Measurements from ENCODE around the gene LAD1.

Gene LAD1

DNA sequence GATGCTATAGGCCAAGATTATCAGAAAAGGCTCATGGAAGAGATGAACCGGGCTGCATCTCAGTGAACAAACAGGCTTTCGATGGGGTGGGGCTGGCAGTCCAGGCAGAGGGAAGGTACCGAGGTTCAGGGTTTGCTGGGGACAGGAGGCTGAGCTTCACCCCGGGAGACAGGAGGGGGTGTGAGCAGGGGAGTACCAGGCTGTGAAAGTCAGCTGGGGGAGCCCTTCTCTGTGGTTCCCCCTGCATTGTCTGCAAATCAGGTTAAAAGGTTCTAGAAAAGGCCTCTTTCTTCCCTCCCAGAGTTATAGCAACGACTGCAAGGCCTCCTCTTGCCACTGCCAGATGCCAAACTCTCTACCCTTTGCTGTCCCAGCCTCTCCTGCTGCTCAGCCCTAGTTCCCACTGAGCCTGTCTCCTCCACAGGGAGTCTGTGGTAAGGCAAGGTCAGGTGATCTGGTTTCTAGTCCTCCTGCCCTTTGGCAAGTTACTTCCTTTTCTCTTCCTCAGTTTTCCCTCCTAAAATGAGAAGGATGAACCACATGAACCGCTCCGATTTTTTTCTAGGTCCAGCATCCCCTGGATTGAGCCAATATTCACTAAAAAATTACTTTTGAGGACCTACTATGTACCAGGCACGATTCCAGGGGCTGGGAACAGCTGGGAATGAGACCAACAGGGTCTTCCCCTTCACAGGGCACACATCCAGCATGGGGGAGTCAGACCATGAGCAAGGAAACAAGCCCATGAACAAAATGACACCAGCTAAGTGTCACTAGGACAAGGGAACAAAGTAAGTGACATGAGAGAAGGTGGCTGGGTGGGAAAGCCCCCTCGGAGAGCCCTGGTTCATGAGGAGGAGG is 7.2 kb downstream of the LAD1 start:
- Histone ChIP-seq H3K4me1 (ENCODE audit: control insufficient read depth, insufficient read depth, low read length, poor library complexity, severe bottlenecking) (no peaks in the 10 kb centered on the region), H3K4me3 (ENCODE audit: extremely low read depth, insufficient read depth, low read length, poor library complexity, severe bottlenecking) (no peak overlapping the region), H3K36me3 (ENCODE audit: control insufficient read depth, insufficient read depth, low read length) (no peaks in the 10 kb centered on the region), H3K9me3 (ENCODE audit: control insufficient read depth, low read length) (no peaks in the 10 kb centered on the region), H3K27ac (ENCODE audit: low read depth, low read length, severe bottlenecking) (no peak overlapping the region)
- WGBS, 2 experiments (ENCODE audit: insufficient coverage in 2 of 2) = 80 to 89% methylated on average over 8 to 9 of the region's 9 CpGs

- H3K4me3 ChIP-seq (ENCODE audit: extremely low read depth, insufficient read depth, low read length, poor library complexity, severe bottlenecking) = no peak overlapping the region
- H3K27ac ChIP-seq (ENCODE audit: low read depth, low read length, severe bottlenecking) = no peak overlapping the region
- H3K4me1 ChIP-seq (ENCODE audit: control insufficient read depth, insufficient read depth, low read length, poor library complexity, severe bottlenecking) = no peaks in the 10 kb centered on the region
- no peaks in the 10 kb centered on the region for H3K36me3 ChIP-seq (ENCODE audit: control insufficient read depth, insufficient read depth, low read length)
- 100% methylated on average over 1 of the region's 1 CpG for WGBS, 2 experiments (ENCODE audit: insufficient coverage in 2 of 2)
- no peaks in the 10 kb centered on the region for H3K9me3 ChIP-seq (ENCODE audit: control insufficient read depth, low read length)
Observed at GRCh38 chr1:201391225-201391624, 7.9 kb downstream of the LAD1 start.

DNA sequence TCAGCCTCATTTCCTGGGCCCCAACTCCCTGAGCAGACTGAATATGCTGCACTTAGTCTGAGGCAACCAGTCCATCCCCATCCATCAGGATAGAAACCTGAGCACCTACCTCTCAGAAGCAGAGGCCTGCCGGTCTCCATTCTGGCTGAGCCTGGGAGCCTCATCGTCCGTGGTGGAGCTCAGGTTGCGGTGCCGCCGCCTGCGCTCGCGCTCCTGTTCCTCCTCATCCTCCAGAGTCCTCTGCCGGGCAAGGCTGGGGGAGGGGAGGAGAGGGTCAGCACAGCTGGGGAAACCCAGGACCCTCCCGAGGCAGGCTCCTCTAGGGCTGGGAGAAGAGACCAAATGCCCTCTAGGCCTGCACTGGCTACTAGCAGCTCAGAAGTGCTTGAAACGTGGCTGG is 10.1 kb downstream of the LAD1 start:
- peaks cover 10% of the 10 kb centered on the region for H3K4me1 ChIP-seq (ENCODE audit: control insufficient read depth, insufficient read depth, low read length, poor library complexity, severe bottlenecking)
- no peaks in the 10 kb centered on the region for H3K36me3 ChIP-seq (ENCODE audit: control insufficient read depth, insufficient read depth, low read length)
- H3K27ac ChIP-seq (ENCODE audit: low read depth, low read length, severe bottlenecking) = no peak overlapping the region
- H3K4me3 ChIP-seq (ENCODE audit: extremely low read depth, insufficient read depth, low read length, poor library complexity, severe bottlenecking) = no peak overlapping the region
- no peaks in the 10 kb centered on the region for H3K9me3 ChIP-seq (ENCODE audit: control insufficient read depth, low read length)
- WGBS, 2 experiments (ENCODE audit: insufficient coverage in 2 of 2) = 87 to 90% methylated on average over 3 to 12 of the region's 12 CpGs

GRCh38 chr1:201386208-201386607 is 12.9 kb downstream of the LAD1 start:
- H3K4me3 ChIP-seq (ENCODE audit: extremely low read depth, insufficient read depth, low read length, poor library complexity, severe bottlenecking) = no peak overlapping the region
- no peaks in the 10 kb centered on the region for H3K36me3 ChIP-seq (ENCODE audit: control insufficient read depth, insufficient read depth, low read length)
- no peak overlapping the region for H3K27ac ChIP-seq (ENCODE audit: low read depth, low read length, severe bottlenecking)
- 85 to 93% methylated on average over 8 of the region's 8 CpGs for WGBS, 2 experiments (ENCODE audit: insufficient coverage in 2 of 2)
- no peaks in the 10 kb centered on the region for H3K9me3 ChIP-seq (ENCODE audit: control insufficient read depth, low read length)
- peaks cover 15% of the 10 kb centered on the region for H3K4me1 ChIP-seq (ENCODE audit: control insufficient read depth, insufficient read depth, low read length, poor library complexity, severe bottlenecking)

DNA sequence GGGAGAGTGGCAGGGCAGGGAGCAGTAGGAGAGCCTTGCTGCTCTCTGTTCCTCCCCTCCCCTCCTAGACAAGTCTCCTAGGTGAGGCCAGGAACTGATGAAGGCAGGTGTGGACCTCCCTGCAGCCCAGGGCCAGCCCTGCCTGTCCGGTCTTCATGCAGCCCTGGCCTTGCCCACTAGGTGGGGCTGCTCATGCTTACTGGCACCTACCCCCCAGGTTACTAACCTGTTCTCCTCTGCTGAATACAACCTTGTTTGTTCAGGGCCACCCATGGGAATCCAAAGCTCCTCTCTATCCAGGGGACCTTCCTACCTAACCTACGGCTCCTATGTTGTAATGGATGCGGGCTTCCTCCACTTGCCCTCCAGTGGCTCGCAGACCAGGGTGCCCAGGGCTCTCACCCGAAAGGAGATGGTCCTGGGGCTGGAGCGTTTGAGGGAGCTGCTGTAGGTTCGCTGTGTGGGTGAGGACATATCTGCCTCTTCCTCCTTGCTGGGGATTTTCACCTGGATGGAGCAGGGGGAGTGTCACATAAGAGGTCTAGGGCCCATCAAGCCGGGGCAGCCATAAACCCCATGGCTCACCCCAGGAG is 13.7 kb downstream of the LAD1 start:
- H3K36me3 ChIP-seq (ENCODE audit: control insufficient read depth, insufficient read depth, low read length) = no peaks in the 10 kb centered on the region
- WGBS, 2 experiments (ENCODE audit: insufficient coverage in 2 of 2) = 40 to 80% methylated on average over 3 to 4 of the region's 8 CpGs
- H3K4me1 ChIP-seq (ENCODE audit: control insufficient read depth, insufficient read depth, low read length, poor library complexity, severe bottlenecking) = peaks cover 15% of the 10 kb centered on the region
- no peak overlapping the region for H3K4me3 ChIP-seq (ENCODE audit: extremely low read depth, insufficient read depth, low read length, poor library complexity, severe bottlenecking)
- H3K9me3 ChIP-seq (ENCODE audit: control insufficient read depth, low read length) = no peaks in the 10 kb centered on the region
- H3K27ac ChIP-seq (ENCODE audit: low read depth, low read length, severe bottlenecking) = no peak overlapping the region

- Histone ChIP-seq H3K27ac (ENCODE audit: low read depth, low read length, severe bottlenecking) (no peak overlapping the region), H3K36me3 (ENCODE audit: control insufficient read depth, insufficient read depth, low read length) (no peaks in the 10 kb centered on the region), H3K4me3 (ENCODE audit: extremely low read depth, insufficient read depth, low read length, poor library complexity, severe bottlenecking) (no peak overlapping the region), H3K9me3 (ENCODE audit: control insufficient read depth, low read length) (no peaks in the 10 kb centered on the region), H3K4me1 (ENCODE audit: control insufficient read depth, insufficient read depth, low read length, poor library complexity, severe bottlenecking) (peaks cover 15% of the 10 kb centered on the region)
- WGBS, 2 experiments (ENCODE audit: insufficient coverage in 2 of 2) = 72 to 90% methylated on average over 2 of the region's 4 CpGs
Observed at GRCh38 chr1:201384406-201384782, 14.7 kb downstream of the LAD1 start.

DNA sequence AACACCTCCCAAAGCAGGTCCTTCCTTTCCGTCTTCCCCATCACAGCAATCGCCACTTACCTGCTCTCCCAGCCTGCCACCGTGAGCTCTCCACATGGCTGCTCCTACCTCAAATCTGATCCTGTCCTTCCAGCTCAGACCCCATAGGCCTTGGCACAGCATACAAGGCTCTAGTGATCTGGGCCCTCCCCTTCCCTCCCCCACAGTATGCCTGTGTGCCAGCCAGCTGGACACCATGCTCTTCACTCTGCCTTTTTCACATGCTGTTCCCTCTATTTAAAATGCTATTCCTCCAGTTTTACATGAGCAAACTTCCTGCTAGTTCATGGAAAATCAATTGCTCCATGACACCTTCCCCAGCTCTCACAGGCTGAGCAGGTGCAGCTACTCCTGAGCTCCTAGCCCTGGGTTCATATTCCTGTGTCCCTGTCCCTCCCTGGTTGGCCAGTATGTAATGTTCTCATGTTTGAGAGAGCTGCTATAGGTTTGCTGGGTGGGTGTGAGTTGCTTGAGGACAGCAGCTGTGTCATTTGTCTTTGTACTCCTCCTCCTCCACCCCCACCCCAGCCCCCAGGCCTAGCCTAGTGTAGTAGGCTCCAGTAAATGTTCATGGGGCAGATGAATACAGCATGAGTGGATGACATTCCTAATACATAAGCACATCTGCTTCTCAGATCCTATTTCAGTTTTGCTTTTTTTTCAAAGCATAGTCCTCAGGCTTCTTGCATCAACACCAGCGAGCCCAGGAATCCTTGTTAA is 15.3 kb downstream of the LAD1 start:
- Histone ChIP-seq H3K27ac (ENCODE audit: low read depth, low read length, severe bottlenecking) (no peak overlapping the region), H3K4me3 (ENCODE audit: extremely low read depth, insufficient read depth, low read length, poor library complexity, severe bottlenecking) (no peak overlapping the region), H3K9me3 (ENCODE audit: control insufficient read depth, low read length) (no peaks in the 10 kb centered on the region), H3K36me3 (ENCODE audit: control insufficient read depth, insufficient read depth, low read length) (no peaks in the 10 kb centered on the region), H3K4me1 (ENCODE audit: control insufficient read depth, insufficient read depth, low read length, poor library complexity, severe bottlenecking) (peaks cover 15% of the 10 kb centered on the region)
- 93 to 94% methylated on average over 3 to 4 of the region's 4 CpGs for WGBS, 2 experiments (ENCODE audit: insufficient coverage in 2 of 2)

DNA sequence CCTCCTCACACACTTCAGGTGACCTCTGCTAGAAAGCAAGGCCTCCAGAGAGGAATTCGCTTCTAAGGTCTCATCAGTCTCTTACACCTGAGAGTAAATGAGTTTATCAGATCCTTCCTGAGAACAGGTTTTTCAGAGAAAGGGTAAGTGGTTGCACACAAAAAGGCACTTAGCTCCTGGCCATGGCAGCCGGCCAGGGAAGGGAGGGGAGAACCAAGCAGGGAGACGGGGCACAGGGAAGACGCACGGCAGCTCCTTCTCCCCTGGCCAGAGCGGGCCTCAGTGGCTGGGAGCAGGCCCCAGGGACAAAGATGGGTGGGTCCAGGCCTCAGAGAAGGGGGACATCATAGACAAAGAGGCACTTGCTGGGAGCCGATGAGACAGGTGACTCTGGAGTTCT is 18.0 kb downstream of the LAD1 start:
- Histone ChIP-seq H3K9me3 (ENCODE audit: control insufficient read depth, low read length) (no peaks in the 10 kb centered on the region), H3K36me3 (ENCODE audit: control insufficient read depth, insufficient read depth, low read length) (no peaks in the 10 kb centered on the region), H3K4me3 (ENCODE audit: extremely low read depth, insufficient read depth, low read length, poor library complexity, severe bottlenecking) (no peak overlapping the region), H3K27ac (ENCODE audit: low read depth, low read length, severe bottlenecking) (no peak overlapping the region), H3K4me1 (ENCODE audit: control insufficient read depth, insufficient read depth, low read length, poor library complexity, severe bottlenecking) (peaks cover 24% of the 10 kb centered on the region)
- 92 to 94% methylated on average over 5 to 6 of the region's 7 CpGs for WGBS, 2 experiments (ENCODE audit: insufficient coverage in 2 of 2)

DNA sequence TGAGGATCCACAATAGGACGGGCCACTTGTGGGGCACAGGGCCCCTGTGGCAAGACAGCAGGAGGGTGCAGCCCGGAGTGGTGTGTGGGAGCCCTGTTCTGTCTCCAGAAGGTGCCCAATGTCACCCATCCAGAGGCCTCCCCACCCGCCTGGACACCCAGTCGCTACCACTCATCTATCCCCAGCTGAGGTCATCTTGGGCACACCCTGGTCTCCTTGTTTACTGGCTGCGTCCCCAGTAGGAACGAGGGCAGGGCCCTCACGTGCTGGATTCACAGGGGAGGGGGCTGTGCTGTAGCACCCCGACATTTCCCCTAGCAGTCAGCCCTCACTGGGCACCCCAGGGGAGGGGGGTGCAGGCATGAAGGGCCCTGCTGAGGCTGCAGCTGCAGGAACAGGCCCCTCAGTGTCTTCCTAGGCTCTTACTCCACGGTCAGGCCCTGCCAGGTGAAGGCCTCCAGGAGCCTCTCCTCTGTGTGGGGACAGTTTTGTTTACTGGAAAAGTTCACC is 19.3 kb downstream of the LAD1 start:
- Histone ChIP-seq H3K36me3 (ENCODE audit: control insufficient read depth, insufficient read depth, low read length) (no peaks in the 10 kb centered on the region), H3K4me1 (ENCODE audit: control insufficient read depth, insufficient read depth, low read length, poor library complexity, severe bottlenecking) (peaks cover 28% of the 10 kb centered on the region), H3K9me3 (ENCODE audit: control insufficient read depth, low read length) (no peaks in the 10 kb centered on the region), H3K4me3 (ENCODE audit: extremely low read depth, insufficient read depth, low read length, poor library complexity, severe bottlenecking) (no peak overlapping the region), H3K27ac (ENCODE audit: low read depth, low read length, severe bottlenecking) (no peak overlapping the region)
- WGBS, 2 experiments (ENCODE audit: insufficient coverage in 2 of 2) = 90 to 95% methylated on average over 6 to 8 of the region's 9 CpGs

DNA sequence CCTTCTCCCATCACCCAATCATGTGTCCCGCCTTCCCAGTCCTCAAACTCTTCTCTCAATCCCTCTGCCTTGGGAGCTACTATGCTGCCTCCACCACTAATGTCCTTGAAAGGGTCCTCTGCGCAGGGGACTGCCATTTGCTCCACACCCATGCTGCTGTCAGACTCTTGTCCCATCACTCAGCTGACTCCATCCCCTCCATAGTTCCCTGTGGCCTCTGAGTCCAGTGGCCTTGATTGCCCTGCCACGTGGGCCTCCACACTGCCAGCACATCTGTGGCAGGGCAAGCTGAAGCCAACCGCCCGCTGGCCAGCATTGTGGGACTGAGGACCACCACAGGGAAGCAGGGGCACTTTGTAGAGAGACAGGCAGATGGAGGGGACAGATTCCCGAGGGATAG is 20.3 kb downstream of the LAD1 start:
- Histone ChIP-seq H3K4me1 (ENCODE audit: control insufficient read depth, insufficient read depth, low read length, poor library complexity, severe bottlenecking) (peaks cover 19% of the 10 kb centered on the region), H3K4me3 (ENCODE audit: extremely low read depth, insufficient read depth, low read length, poor library complexity, severe bottlenecking) (no peak overlapping the region), H3K27ac (ENCODE audit: low read depth, low read length, severe bottlenecking) (no peak overlapping the region), H3K9me3 (ENCODE audit: control insufficient read depth, low read length) (no peaks in the 10 kb centered on the region), H3K36me3 (ENCODE audit: control insufficient read depth, insufficient read depth, low read length) (no peaks in the 10 kb centered on the region)
- WGBS, 2 experiments (ENCODE audit: insufficient coverage in 2 of 2) = 95 to 100% methylated on average over 4 to 5 of the region's 6 CpGs

All from mesodermal cell (in vitro differentiated cells).